KOPT-K1 (cell line): ENCODE data around the gene ATP5ME.

Experiments used
- H3K27ac ChIP-seq: fragments of 200-600 bp; sonication (generic); 2 replicates; pipeline ENCODE4 v1.5.1; 2016; ENCODE audit warnings: antibody characterized with exemption, mild to moderate bottlenecking, low read depth, low read length; ENCODE audit not compliant: poor library complexity, severe bottlenecking
- H3K36me3 ChIP-seq: fragments of 200-600 bp; sonication (generic); 2 replicates; pipeline ENCODE4 v1.5.1; 2017; ENCODE audit warnings: antibody characterized with exemption, mild to moderate bottlenecking, low read length, moderate library complexity; ENCODE audit not compliant: insufficient read depth
- H3K9me3 ChIP-seq: fragments of 200-600 bp; sonication (generic); 2 replicates; pipeline ENCODE4 v1.5.1; 2017; ENCODE audit warnings: antibody characterized with exemption, low read length, mild to moderate bottlenecking; ENCODE audit not compliant: insufficient read depth, poor library complexity, severe bottlenecking

Gene ATP5ME

GRCh38 chr4:674172-675035 lies at the start of gene ATP5ME, which contains the start of gene MYL5:
TSS of gene ATP5ME (minus strand) at chr4:674276. CDS start at chr4:674247, 29 bp downstream.
TSS of gene MYL5 (plus strand) at chr4:674542. CDS start at chr4:678027, 3,485 bp downstream.
- Histone ChIP-seq H3K27ac (peak within 1 kb of the TSS; percentile 94), H3K36me3 (peaks cover 28% of the 10 kb centered on the region), H3K9me3 (no peaks in the 10 kb centered on the region)

- peaks cover 29% of the 10 kb centered on the region; the same call in 1 of the 2 replicates for H3K36me3 ChIP-seq
- H3K27ac ChIP-seq, result no peak overlapping the region
- no peaks in the 10 kb centered on the region for H3K9me3 ChIP-seq
These were observed 48.8 kb upstream of the ATP5ME start for GRCh38 chr4:722851-723360.

- Histone ChIP-seq H3K36me3 (peaks cover 28% of the 10 kb centered on the region; the same call in 1 of the 2 replicates), H3K27ac (no peak overlapping the region), H3K9me3 (no peaks in the 10 kb centered on the region)
These were observed 48.2 kb upstream of the ATP5ME start for GRCh38 chr4:722169-722725.

GRCh38 chr4:721261-722168 lies 47.4 kb upstream of the ATP5ME start:
- H3K9me3 ChIP-seq, result no peaks in the 10 kb centered on the region
- H3K27ac ChIP-seq, result no peak overlapping the region
- peaks cover 28% of the 10 kb centered on the region; the same call in 1 of the 2 replicates for H3K36me3 ChIP-seq

GRCh38 chr4:720111-720860 lies 46.2 kb upstream of the ATP5ME start:
- H3K36me3 ChIP-seq, result peaks cover 28% of the 10 kb centered on the region; the same call in 1 of the 2 replicates
- H3K27ac ChIP-seq, result no peak overlapping the region
- H3K9me3 ChIP-seq, result no peaks in the 10 kb centered on the region

- peaks cover 30% of the 10 kb centered on the region; the same call in 1 of the 2 replicates for H3K36me3 ChIP-seq
- H3K9me3 ChIP-seq, result no peaks in the 10 kb centered on the region
- H3K27ac ChIP-seq, result no peak overlapping the region
These were observed 44.4 kb upstream of the ATP5ME start for GRCh38 chr4:718460-718859.

GRCh38 chr4:717601-718320 lies 43.7 kb upstream of the ATP5ME start:
- Histone ChIP-seq H3K27ac (no peak overlapping the region), H3K36me3 (peaks cover 28% of the 10 kb centered on the region; the same call in 1 of the 2 replicates), H3K9me3 (no peaks in the 10 kb centered on the region)

GRCh38 chr4:714087-714486 lies 40.0 kb upstream of the ATP5ME start:
- H3K9me3 ChIP-seq, result no peaks in the 10 kb centered on the region
- H3K27ac ChIP-seq, result no peak overlapping the region
- peaks cover 33% of the 10 kb centered on the region for H3K36me3 ChIP-seq

GRCh38 chr4:712916-713632 lies 39.0 kb upstream of the ATP5ME start:
- Histone ChIP-seq H3K36me3 (peaks cover 43% of the 10 kb centered on the region), H3K9me3 (no peaks in the 10 kb centered on the region), H3K27ac (no peak overlapping the region)

- Histone ChIP-seq H3K9me3 (no peaks in the 10 kb centered on the region), H3K27ac (no peak overlapping the region), H3K36me3 (peaks cover 43% of the 10 kb centered on the region)
These were observed 38.0 kb upstream of the ATP5ME start for GRCh38 chr4:712093-712492.

GRCh38 chr4:710916-711315 lies 36.8 kb upstream of the ATP5ME start:
- peaks cover 43% of the 10 kb centered on the region for H3K36me3 ChIP-seq
- no peaks in the 10 kb centered on the region for H3K9me3 ChIP-seq
- H3K27ac ChIP-seq, result no peak overlapping the region

- Histone ChIP-seq H3K27ac (no peak overlapping the region), H3K9me3 (no peaks in the 10 kb centered on the region), H3K36me3 (peaks cover 43% of the 10 kb centered on the region)
These were observed 36.0 kb upstream of the ATP5ME start for GRCh38 chr4:710116-710515.

- H3K36me3 ChIP-seq, result peaks cover 41% of the 10 kb centered on the region
- no peaks in the 10 kb centered on the region for H3K9me3 ChIP-seq
- no peak overlapping the region for H3K27ac ChIP-seq
These were observed 35.3 kb upstream of the ATP5ME start for GRCh38 chr4:709348-709747.
